Adipose tissue (tissue), 3 donors: ENCODE results near the gene C1QL1. TPM values are rescaled to one million over a fixed set of nuclear protein-coding genes. Genes with fewer than 3 reads are reported as not detected.

Experiments
- H3K27ac ChIP-seq: one replicate; pipeline ENCODE4 v1.5.1; 2013; ENCODE audit warnings: low read depth, low read length
- WGBS, 3 donors: extraction: QIAGEN DNeasy Blood & Tissue Kit; methylation state at CpG; one replicate each; pipeline ENCODE4 v1.1.7; 2013; 5-methylcytosine and 5-hydroxymethylcytosine counted together
- polyA plus RNA-seq, 3 donors: library from polyadenylated mRNA; stranded (reverse); fragments of 200-250 nt; gene quantifications; one replicate each; pipeline ENCODE4 v1.2.3, GENCODE V29; 2013
- donor health status: healthy with polysubstance abuse.
- donor health status: Bipolar disorder and iron deficiency.
- donor health status: healthy.

C1QL1 gene
- polyA plus RNA-seq, result 1 to 10 TPM; 1.7 to 2.1 (median 1.9) TPM

DNA sequence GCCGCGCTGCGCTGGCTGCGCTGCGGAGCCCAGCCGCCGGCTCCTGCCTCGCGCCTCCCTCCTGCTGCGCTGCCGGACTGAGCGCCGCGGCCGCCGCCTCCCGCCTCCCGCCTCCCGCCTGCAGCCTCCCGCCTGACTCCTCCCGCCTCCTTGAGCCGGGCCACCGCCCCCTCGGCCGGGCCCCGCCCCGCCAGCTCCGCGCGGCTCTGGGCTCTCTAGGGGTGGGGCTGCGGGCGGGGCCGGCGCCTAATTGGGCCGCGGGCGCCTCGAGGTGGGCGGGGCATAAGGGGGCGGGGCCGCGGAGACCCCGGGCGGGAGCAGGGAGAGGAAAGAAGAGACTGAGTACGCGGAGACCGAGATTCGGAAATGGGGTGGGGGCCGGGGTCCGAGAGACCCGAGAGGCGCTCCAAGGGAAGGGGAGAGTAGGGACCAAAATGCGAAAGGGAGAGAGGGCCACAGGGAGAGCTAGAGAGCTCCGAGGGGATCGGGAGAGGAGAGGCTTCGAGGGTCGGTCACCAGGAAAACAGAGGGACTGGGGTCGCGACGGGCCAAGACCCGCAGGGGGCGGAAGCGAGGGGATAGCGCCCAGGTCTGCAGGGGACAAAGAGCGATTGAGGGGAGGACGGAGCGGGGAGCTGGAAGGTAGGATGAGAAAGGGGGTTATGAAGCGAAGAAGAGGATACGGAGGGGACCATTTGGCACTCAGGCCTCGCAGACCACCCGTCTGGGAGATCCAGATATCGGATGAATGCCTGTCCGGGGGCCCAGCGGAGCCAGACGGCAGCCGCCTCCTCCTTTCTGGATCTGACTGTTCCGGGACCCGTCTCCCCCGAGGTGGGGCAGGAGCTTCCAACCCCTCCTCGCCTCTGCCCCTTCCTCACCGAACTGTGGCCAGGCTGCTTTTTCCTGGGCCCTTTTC lies at the start of gene C1QL1:
TSS of gene C1QL1 (minus strand) at position 79 of the 919 bp plus-strand sequence. CDS start 255 bp downstream, outside the sequence.
- WGBS, 3 donors, result 3 to 5% (median 3%) methylated on average over 54 to 81 of the region's 81 CpGs
- H3K27ac ChIP-seq, result no peak within 1 kb of the TSS

DNA sequence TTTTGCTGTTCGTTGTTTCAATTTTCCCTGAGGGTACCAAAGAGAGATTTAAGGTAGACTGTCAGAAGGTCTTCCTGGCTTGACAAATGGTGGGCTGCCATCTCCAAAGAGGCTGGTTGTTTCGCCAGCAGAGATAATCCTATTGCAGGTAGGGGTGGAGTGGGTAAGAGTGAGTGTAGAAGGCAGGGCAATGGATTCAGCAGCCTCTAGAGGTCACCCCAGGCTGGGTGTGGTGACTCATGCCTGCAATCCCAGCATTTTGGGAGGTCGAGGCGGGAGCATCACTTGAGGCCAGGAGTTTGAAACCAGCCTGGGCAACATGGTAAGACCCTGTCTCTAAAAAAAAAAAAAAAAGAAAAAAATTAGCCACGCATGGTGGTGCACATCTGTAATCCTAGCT lies 48.7 kb upstream of the C1QL1 start:
- no peak overlapping the region for H3K27ac ChIP-seq
- 43 to 80% (median 72%) methylated on average over 4 to 5 of the region's 5 CpGs for WGBS, 3 donors

DNA sequence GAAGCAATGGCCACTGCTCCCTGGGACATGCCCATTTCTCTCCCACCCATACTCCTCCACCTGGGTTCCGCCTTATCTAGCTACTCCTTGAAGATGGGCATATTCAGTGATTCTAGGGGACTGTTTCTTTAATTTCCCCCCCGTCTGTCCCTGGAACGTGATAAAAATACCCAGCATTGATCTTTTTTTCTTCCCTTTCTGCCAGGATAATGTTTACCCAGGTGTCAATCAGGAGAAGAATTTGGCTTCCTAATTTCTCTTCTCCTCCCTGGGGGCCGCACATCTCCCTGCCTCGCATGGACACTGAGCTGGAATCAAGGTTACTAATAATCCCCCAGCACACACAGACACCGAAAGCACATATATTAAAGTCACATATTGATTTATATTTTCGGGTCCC lies 48.1 kb upstream of the C1QL1 start:
- no peak overlapping the region for H3K27ac ChIP-seq
- 28 to 79% (median 76%) methylated on average over 7 of the region's 7 CpGs for WGBS, 3 donors

DNA sequence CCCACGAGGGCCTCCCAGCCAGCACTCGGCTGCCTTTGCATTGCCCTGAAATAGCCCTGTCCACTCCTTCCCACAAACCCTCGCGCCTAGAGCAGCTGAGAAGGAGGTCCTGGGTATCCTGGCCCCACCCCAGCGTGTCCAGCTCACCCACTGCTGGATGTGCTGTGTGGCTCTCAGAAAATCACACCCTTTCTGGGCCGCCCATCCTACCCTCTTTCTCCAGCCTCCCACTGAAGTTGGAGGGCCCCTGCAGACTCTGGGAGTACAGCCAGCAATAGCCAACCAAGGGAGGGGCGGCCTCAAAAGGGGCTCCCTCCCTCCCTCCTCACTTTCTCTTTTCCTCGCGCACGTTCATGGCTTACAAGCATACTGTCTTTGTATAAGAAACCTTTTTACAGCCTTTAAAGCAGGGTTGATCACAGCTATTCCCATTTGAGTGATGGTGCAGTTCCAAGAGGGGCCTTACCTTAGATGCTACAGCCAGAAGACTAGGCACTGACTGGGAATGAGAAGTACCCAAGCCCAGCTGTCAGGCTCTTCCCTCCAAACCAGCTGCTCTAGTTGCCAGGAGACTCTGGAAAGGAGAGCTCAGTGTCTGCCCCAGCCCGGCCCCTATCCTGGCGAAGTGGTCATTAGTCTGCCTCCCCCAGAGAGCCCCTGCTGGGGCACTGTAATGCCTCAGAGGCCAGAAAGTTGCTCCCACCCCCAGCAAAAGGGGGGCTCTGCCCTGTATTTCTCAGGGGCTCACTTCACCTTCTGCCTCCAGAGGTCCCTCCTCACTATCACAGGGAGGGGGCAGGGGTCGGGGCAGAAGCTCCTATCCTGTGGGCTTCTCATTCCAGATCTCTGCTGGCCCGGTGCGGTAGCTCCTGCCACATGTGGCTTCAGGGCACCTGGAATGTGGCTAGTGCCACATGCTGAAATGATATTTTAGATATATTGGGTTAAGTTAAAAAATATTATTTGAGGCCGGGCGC lies 45.2 kb upstream of the C1QL1 start:
- H3K27ac ChIP-seq, result no peak overlapping the region
- WGBS, 3 donors, result 64 to 82% (median 64%) methylated on average over 14 to 17 of the region's 17 CpGs

DNA sequence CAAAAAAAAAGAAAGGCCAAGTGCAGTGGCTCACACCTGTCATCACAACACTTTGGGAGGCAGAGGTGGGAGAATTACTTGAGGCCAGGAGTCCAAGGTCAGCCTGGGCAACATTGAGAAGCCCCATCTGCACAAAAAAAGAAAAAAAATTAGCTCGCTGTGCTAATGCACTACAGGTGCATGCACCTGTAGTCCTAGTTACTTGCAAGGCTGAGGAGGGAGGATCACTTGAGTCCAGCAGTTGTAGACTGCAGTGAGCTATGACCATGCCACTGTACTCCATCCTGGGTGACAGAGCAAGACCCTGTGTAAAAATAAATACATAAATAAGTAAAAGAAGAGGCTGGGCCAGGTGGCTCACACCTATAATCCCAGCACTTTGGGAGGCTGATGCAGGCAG lies 43.7 kb upstream of the C1QL1 start:
- 55 to 100% (median 90%) methylated on average over 1 of the region's 1 CpG for WGBS, 3 donors
- no peak overlapping the region for H3K27ac ChIP-seq

DNA sequence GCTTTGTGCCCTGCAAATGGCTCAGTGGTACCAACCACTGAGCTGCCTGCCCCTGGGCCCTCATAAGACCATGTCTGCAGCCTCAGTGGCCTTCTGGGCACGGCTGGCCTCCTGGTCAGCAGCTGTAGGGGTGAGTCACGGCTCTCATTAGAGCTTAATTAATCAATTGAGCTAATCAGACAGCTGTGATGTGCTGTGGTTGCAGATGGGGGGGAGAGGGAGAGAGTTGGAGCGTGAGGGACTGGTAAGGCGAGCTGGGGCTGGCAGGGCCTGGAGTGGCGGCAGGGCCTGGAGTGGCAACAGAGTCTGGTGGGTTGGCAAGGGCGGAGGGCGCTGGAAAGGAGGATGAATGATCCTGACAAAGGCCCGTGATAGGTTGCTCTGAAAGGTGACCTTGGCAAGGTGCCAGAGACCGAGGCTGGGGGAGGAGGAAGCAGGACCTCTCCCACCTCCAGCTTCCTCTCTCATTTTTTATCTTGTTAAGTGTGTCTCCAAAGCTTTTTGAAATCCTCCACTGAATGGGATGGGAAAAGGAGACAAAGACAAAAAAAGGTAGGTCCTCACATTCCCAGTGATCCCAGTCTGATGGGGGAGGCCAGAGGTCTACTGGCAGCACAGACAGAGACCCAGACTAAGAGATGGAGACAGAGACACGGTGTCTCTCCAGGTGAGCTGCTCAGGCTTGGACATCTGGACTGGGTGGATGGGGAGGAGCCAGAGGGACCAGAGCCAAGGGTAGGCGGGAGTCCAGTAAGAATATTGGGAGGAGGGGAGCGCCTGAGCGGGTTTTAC lies 41.8 kb upstream of the C1QL1 start:
- WGBS, 3 donors, result 64 to 69% (median 67%) methylated on average over 13 of the region's 13 CpGs
- no peak overlapping the region for H3K27ac ChIP-seq

DNA sequence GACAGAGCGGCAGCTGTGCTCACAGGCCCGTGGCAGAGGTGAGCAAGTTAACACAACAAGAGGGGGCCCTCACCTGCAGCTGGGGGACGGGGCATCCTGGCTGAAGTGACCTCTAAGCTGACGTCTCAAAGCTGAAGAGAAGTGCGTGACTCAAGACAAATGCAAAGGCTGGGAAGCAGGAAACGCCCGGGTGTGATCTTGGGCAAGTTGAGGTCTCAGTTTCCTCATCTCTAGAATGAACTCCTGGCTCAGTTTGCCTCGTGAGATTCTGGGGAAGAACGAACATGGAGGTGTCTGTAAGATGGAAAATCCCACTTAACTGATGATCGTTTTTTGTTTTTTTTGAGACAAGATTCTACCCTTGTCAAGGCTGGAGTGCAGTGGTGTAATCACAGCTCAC lies 40.1 kb upstream of the C1QL1 start:
- H3K27ac ChIP-seq, result no peak overlapping the region
- WGBS, 3 donors, result 61 to 84% (median 67%) methylated on average over 10 of the region's 10 CpGs

DNA sequence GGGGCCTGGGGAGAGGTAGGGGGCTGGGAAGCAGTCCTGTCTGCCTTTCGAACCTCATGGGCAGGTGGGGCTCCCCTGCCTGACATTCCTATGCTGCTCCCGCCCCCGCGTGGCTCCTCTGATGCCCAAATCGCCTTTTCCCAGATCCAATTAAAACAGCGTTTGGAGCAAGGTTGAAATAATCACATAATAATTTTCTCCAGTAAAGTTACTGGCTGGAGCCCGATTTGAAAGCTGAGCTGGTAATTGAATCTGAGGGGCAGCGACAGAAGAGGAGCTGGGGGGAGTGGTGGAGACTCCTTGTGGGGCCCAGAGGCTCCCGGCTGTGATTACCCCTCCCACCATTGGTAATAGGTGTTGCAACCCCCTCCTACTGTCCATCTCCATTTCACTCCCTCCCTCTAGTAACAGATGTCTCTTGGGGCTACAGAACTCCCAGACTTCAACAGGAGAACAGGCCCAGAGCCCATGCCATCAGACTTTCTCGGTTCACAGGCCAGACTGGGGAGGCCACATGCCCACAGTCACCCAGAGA lies 38.9 kb upstream of the C1QL1 start:
- H3K27ac ChIP-seq, result no peak overlapping the region
- WGBS, 3 donors, result 31 to 45% (median 35%) methylated on average over 10 of the region's 10 CpGs

DNA sequence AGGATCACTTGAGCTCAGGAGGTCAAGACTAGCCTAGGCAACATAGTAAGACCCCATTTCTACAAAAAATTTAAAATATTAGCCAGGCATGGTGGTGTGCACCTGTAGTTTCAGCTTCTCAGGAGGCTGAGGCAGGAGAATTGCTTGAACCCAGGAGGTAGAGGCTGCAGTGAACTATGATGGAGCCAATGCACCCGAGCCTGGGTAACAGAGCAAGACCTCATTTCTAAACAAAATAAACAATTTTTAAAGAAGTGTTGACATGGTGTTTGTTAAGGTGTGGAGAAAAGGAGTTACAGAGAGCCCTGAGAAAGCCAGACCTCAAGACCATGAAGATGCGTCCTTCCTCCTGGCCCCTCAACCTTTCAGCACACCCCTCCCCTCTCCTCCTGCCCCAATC lies 37.6 kb upstream of the C1QL1 start:
- 77 to 89% (median 83%) methylated on average over 2 of the region's 2 CpGs for WGBS, 3 donors
- H3K27ac ChIP-seq, result no peak overlapping the region

DNA sequence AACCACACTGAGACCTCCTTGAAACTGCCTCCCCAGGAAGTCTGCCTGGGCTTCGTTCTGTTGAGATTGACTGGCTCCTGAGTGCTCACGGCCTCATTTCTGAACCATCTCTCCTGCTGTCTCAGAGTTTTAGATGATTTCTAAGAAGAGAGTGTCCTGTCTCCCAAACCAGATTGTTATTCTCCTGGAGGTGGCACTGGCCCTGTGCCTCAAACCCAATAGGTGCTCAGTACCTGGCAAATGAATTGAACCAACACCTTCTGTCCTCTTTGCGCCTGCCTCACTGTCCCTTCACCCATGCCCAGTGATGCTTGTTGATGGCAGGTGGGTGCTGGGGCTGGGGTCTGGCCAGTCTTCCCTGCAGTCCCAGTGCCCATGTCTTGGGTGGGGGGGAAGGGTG lies 36.3 kb upstream of the C1QL1 start:
- WGBS, 3 donors, result 80 to 97% (median 92%) methylated on average over 3 of the region's 3 CpGs
- no peak overlapping the region for H3K27ac ChIP-seq

DNA sequence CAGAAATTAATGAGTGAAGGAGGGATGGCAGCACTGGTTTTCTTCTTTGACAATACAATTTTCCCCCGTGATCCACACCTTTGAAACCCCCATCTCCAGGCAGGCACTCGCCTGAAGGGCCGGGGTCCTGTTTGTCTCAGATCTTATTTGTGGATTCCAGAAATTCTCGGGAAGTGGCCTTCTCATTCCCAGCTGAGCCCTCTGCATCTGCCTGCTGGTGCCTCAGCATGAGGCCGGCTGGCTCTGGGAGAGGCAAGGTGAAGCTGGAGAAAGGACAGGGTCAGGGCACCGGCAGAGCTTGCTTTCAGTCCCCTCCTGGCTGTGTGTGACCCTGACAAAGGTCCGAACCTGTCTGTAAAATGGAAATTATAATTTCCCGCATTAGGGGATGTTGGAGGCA lies 35.8 kb upstream of the C1QL1 start:
- 52 to 63% (median 56%) methylated on average over 8 of the region's 8 CpGs for WGBS, 3 donors

DNA sequence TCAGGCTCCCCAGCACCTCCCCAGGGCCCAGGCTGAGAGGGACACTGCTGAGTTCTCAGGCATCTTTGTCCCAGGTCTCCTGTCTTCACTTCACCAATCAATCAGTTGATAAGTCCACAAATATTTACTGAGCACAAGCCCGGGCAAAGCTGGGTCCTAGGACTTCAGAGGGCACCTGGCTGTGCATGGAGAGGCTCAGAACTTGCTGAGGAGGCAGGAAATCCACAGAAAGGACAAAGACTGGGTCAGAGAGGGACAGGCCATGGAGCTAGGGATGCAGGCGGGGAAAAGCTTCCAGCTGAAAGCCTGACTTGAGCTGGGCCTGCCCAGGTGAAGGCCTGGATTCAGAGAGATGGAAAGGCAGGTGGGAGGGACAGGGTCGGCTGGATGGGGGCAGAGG lies 33.2 kb upstream of the C1QL1 start:
- WGBS, 3 donors, result 71 to 77% (median 73%) methylated on average over 3 of the region's 3 CpGs
- H3K27ac ChIP-seq, result no peak overlapping the region

More for the DNA sequence above, 35.8 kb upstream of the C1QL1 start:
- no peak overlapping the region for H3K27ac ChIP-seq

DNA sequence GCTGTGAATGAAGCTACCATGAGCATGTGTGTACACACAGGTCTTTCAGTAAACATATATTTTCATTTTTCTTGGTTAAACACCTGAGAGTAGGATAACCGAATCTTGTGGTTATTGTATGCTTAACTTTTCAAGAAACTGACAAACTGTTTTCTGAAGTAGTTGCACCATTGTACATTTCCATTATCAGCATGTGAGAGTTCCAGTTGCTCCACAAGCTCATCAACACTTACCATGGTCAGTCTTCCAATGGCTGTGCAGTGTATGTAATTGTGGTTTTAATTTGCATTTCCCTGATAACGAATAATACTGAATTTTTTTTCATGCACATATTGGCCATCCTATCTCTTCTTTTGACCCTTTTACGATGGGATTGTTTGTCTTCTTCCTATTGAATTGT lies 31.3 kb upstream of the C1QL1 start:
- WGBS, 3 donors, result 83 to 93% (median 92%) methylated on average over 3 of the region's 3 CpGs
- no peak overlapping the region for H3K27ac ChIP-seq

DNA sequence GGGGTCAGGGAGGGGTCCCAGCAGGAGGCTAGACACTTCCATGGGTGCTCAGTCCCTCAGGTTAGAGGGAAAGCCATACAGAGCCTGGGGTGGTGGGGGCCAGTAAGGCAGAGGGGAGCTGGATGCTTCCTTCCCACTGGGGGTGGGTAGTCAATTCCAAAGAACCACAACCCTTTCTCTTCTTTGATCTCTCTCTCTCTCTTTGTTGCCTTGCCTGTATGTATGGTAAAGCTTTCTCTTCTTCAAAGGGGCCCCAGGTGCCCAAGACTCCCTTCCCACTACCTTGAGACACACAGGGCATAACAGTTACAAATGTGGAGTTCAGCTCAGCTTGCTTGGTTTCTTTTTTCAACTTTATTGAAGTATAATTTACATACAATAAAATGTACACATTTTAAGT lies 30.5 kb upstream of the C1QL1 start:
- no peak overlapping the region for H3K27ac ChIP-seq

DNA sequence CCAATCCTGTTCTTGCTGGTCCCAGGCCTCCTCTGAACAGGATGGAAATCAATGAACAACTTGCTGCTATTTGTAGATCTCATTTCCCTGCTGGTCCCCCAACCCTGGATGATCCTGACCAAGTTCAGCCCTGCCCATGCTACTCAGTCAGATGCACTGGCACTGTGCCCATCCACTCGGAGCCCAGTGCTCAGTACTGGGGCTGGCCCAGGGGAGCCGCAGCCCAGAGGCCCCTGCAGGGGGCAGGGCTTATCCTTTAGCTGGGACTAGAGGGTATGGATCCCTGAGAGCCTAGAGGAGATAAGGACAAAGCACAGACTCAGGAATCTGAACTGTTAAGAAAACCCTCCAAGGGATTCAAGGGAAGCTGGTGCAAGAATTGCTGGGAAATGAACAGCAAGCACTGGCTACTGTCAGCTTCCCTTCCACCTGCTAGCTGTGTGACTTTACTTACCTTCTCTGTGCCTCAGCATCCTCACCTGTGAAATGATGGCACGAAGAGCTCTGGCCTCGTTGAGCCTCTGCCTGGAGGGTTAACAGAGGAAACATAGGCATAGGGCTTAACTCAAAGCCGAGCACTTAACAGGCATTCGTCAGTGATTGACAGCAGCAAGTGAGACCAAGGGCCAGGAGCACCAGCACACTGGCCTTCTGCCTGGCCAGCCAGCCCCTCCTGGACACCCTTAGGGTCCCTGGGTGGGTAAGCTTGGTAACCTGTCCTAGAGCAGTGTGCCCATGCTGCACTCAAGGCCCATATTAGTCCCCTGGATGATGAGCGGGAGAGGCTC lies 29.8 kb upstream of the C1QL1 start:
- no peak overlapping the region for H3K27ac ChIP-seq
- WGBS, 3 donors, result 61 to 63% (median 62%) methylated on average over 7 of the region's 7 CpGs

DNA sequence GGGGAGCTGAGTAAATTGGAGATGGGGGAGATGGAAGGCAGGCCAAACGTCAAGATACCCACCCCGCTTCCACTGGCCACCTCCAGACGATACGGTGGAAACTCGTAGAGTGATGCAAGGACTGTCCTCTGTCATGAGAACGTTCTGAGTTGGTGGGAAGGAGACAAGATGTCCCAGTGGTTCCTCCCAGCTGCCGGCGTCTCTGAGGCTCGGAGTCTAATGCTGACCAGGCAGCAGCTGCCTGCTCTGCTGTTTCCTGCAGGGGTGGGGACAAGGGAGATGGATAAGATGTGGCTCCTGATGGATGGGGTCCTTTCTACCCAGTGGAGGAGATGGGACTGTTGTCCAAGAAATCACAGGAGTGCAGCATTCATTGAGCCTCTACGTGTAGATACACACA lies 28.2 kb upstream of the C1QL1 start:
- H3K27ac ChIP-seq, result no peak overlapping the region
- 66 to 80% (median 67%) methylated on average over 9 to 10 of the region's 10 CpGs for WGBS, 3 donors

DNA sequence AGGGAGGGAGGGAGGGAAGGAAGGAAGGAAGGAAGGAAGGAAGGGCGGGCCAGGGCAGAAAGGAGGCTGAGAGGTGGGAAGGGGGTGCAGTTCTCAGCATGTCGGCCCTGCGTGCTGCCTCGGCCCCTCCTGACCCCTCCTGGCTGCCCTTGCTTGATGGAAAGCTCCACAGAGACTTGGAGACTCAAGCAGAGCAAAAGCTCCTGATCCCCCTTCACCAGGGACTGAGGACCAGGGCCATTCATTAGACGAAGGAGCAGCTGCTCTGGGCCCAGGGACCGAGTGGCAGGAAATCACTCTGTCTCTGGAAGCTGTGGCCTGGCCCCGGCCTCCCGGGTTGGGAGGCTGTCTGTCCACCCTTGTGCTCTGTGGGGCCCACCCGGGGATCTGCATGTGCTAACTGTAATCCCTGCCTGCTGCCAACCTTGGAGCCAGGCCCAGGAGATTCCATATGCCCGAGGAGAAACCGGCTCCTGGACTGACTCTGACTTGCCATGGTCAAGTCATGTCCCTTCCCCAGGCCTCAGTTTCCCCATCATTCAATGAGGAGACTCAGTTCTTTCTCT lies 27.4 kb upstream of the C1QL1 start:
- WGBS, 3 donors, result 48 to 51% (median 49%) methylated on average over 11 of the region's 11 CpGs

More for the DNA sequence above, 27.4 kb upstream of the C1QL1 start:
- H3K27ac ChIP-seq, result no peak overlapping the region
